ENCODE data around the gene MLLT10.

GRCh38 chr10:21700474-21700873 lies 166.4 kb downstream of the MLLT10 start:
- TF ChIP-seq ZNF3 (CRISPR knock-in tag; IDR thresholded peaks at IDR 0.05) (no peak), HMGXB4 (CRISPR knock-in tag; IDR thresholded peaks at IDR 0.05) (no peak), ARID3A (IDR thresholded peaks at IDR 0.05; ENCODE audit: borderline replicate concordance, low read depth, low read length) (no peak), ZNF324 (CRISPR knock-in tag; IDR thresholded peaks at IDR 0.05) (peak; percentile 99)
